Vagina (tissue), 2 donors: Measurements from ENCODE around the gene GSTT4. TPM values are rescaled to one million over a fixed set of nuclear protein-coding genes. Genes with fewer than 3 reads are reported as not detected.
"Not testable (repeated sequence)": the region's sequence is repeated elsewhere in the genome, so short reads cannot be mapped to it uniquely, and the experiment has no call there.

Source experiments
- DNase-seq, 2 donors: peaks; one replicate each; pipeline ENCODE4 v3.0.0-alpha.2; 2017; ENCODE audit errors: extremely low spot score in 2 of 2
- H3K27ac ChIP-seq: fragments of 200-600 bp; sonication (generic); one replicate; pipeline ENCODE4 v1.5.1; 2019
- H3K27me3 ChIP-seq: fragments of 200-600 bp; sonication (generic); one replicate; pipeline ENCODE4 v1.5.1; 2019
- H3K36me3 ChIP-seq, 2 donors: fragments of 200-600 bp; sonication (generic); one replicate each; pipeline ENCODE4 v1.5.1; 2017 to 2019
- H3K4me1 ChIP-seq: fragments of 200-600 bp; sonication (generic); one replicate; pipeline ENCODE4 v1.5.1; 2019
- H3K4me3 ChIP-seq, 2 donors: fragments of 200-600 bp; sonication (generic); 1 replicate in 1 of 2; 2 replicates in 1 of 2; pipeline ENCODE4 v1.5.1; 2016 to 2019
- H3K9me3 ChIP-seq: fragments of 200-600 bp; sonication (generic); one replicate; pipeline ENCODE4 v1.5.1; 2019
- CTCF ChIP-seq, 3 experiments: fragments of 450-650 bp in 2 of 3; fragments of 200-600 bp in 1 of 3; sonication (generic) in 1 of 3; IDR thresholded peaks; one replicate each; pipeline ENCODE4 v1.5.1; 2017 to 2019; ENCODE audit warnings: antibody characterized with exemption in 3 of 3, mild to moderate bottlenecking in 2 of 3, moderate library complexity in 2 of 3
- POLR2AphosphoS5 ChIP-seq, 2 donors: sonication (generic); formaldehyde crosslinking; IDR thresholded peaks; one replicate each; pipeline ENCODE4 v1.9.0; 2017; ENCODE audit warnings: antibody characterized with exemption in 2 of 2, mild to moderate bottlenecking in 2 of 2, low read depth in 1 of 2; ENCODE audit not compliant: insufficient read depth in 1 of 2
- intact Hi-C: fragments of 100-400 bp; cut with DNase I; formaldehyde crosslinking; loops from one replicate; pipeline ENCODE4 v1.15.1; 2023
- total RNA-seq: library from RNA; depleted of rRNA; stranded (reverse); fragments of >200 nt; gene quantifications from one replicate; pipeline ENCODE4 v1.2.3, GENCODE V29; 2016

GSTT4 gene
- total RNA-seq, 1 donor from 2014 or later: not detected

DNA sequence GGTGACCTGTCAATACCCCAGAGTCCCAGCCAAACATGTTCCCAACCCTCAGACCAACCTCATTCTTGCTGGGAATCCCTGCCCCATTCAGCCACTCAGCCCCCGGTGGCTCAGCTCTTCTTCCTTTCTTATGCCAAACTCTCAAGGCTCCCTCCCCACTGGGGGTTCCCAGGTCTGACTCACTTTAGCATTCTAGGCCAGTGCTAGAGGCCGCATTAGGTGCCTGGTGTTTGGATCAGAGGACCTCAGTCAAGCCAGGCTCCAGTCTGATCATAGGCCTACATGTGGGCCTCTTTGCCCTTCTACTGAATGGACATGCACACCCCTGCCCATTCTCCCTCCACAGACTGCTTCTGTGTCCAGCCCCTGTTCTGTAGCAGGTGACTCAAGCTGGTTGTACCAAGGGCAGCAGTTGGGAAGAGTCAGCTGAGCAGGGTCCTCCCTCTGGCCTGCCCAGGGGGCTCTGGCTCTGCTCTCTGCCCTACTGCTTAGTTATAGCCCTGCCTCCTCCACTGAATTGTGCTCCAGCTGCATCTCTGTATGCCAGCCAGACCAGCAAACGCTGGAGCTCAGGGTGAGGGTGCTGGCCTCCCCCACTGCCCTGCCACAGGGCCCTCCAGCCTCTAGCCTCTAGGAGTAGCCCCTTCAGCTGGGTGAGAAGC lies 15.5 kb downstream of the GSTT4 start:
- H3K4me1 ChIP-seq, DNase-seq, H3K27me3 ChIP-seq, intact Hi-C loops, H3K9me3 ChIP-seq, H3K4me3 ChIP-seq, H3K27ac ChIP-seq, H3K36me3 ChIP-seq: not testable (repeated sequence)

- DNase-seq, H3K4me1 ChIP-seq, H3K27me3 ChIP-seq, H3K36me3 ChIP-seq, H3K27ac ChIP-seq, H3K9me3 ChIP-seq, intact Hi-C loops, H3K4me3 ChIP-seq: not testable (repeated sequence)
Observed at GRCh38 chr22:23986538-23987178, 18.6 kb downstream of the GSTT4 start.

DNA sequence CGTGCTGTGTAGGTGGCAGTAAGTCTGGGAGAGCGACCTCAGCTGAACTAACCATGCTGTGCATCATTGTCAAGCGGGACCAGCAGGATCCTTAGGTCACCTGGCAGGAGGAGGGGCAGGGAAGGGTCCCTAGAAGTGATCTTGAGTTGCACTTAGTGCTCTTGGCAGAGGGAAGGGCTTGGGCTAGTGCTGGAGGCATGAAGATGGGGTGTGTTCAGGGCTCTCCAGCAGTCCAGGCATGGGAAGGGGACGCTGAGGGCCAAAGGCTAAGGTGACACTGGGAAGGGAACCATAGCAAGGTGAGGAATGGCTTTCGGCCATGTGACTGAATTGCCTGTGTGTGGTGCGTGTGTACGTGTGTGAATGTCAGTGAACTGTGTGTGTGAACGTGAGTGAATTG lies 19.2 kb downstream of the GSTT4 start:
- H3K4me1 ChIP-seq, intact Hi-C loops, H3K36me3 ChIP-seq, H3K27ac ChIP-seq, H3K27me3 ChIP-seq, H3K9me3 ChIP-seq, H3K4me3 ChIP-seq, DNase-seq: not testable (repeated sequence)

- DNase-seq: peak in 1 of 2 donors; percentile 6
- intact Hi-C loops: no loop called here
- Histone ChIP-seq H3K36me3 (no peaks in the 10 kb centered on the region), H3K27ac (no peak overlapping the region), H3K4me3 (no peak overlapping the region), H3K9me3 (no peaks in the 10 kb centered on the region), H3K4me1 (no peaks in the 10 kb centered on the region), H3K27me3 (no peaks in the 10 kb centered on the region)
- TF ChIP-seq POLR2AphosphoS5 (IDR thresholded peaks at IDR 0.05; ENCODE audit: insufficient read depth in 1 of 2, low read depth in 1 of 2): no peak
- TF ChIP-seq CTCF (IDR thresholded peaks at IDR 0.05): peak in 1 of 3 experiments; percentile 18
Observed at GRCh38 chr22:23984430-23984829, 20.8 kb downstream of the GSTT4 start.

DNA sequence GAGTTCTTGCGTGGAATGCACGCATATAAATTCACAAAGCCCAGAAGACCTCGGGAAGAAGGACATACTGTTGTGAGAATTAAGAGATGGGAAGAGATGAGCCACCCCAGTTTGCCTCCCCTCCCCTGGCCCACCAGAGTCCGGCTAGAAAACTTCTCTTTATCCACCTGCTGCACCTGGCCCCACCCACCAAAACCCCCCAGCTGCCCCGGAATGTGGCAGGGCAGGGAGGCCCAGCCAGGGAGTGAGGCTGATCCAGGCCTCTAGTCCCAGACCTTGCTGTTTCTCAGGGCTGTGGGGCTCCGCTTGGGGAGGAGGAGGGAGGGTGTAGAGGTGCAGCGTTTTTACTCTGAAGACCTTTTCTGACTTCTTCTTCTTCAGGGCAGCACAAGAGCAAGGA lies 24.7 kb downstream of the GSTT4 start:
- H3K27ac ChIP-seq, intact Hi-C loops, H3K27me3 ChIP-seq, DNase-seq, H3K9me3 ChIP-seq, H3K4me1 ChIP-seq, H3K36me3 ChIP-seq, H3K4me3 ChIP-seq: not testable (repeated sequence)

GRCh38 chr22:23979557-23980240 lies 25.6 kb downstream of the GSTT4 start, which contains the start of gene GSTT2:
Gene GSTT2, plus strand, starts transcription at chr22:23980134.
- intact Hi-C loops, DNase-seq, H3K36me3 ChIP-seq, H3K4me1 ChIP-seq, H3K4me3 ChIP-seq, H3K27ac ChIP-seq, H3K9me3 ChIP-seq, H3K27me3 ChIP-seq: not testable (repeated sequence)

DNA sequence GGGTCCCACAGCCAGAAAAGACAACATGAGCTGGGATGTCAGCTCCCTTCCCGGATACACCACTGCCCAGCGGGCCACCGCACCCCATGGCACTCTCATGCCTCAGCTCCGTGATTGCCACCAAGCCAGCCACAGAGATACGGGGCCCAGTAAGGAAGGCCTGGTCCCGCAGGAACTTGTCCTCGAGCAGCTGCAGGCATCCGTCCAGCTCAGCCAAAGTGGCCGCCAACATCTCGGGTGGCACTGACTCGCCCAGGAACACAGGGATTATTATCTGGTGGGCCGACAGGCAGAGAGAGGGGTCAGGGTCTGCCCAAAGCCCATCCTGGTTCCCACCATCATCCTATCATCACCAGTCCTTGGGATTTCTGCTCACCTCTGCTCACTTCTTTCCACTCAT lies 27.9 kb downstream of the GSTT4 start:
- H3K27me3 ChIP-seq, intact Hi-C loops, DNase-seq, H3K27ac ChIP-seq, H3K9me3 ChIP-seq, H3K4me3 ChIP-seq, H3K36me3 ChIP-seq, H3K4me1 ChIP-seq: not testable (repeated sequence)

GRCh38 chr22:23974836-23975352 lies 30.4 kb downstream of the GSTT4 start:
- H3K27ac ChIP-seq, H3K27me3 ChIP-seq, H3K9me3 ChIP-seq, H3K4me3 ChIP-seq, DNase-seq, H3K4me1 ChIP-seq: not testable (repeated sequence)
- H3K36me3 ChIP-seq: peaks cover 0 to 15% of the 10 kb centered on the region in 2 donors
- intact Hi-C loops: loop anchor here (5.0 kb wide), 1 partner anchor 48 kb away; no protein-coding TSS in a partner anchor

GRCh38 chr22:23974345-23974744 lies 30.9 kb downstream of the GSTT4 start, which contains the start of gene DDT:
Gene DDT, minus strand, starts transcription at chr22:23974441. Its CDS starts 27 bp downstream, at chr22:23974414.
- not testable (repeated sequence) for H3K4me1 ChIP-seq, H3K27me3 ChIP-seq, H3K4me3 ChIP-seq, DNase-seq, H3K27ac ChIP-seq, H3K9me3 ChIP-seq
- H3K36me3 ChIP-seq: peaks cover 0 to 21% of the 10 kb centered on the region in 2 donors
- intact Hi-C loops: loop anchor here (5.0 kb wide), 1 partner anchor 47 kb away; no protein-coding TSS in a partner anchor

GRCh38 chr22:23971927-23972326 lies 33.3 kb downstream of the GSTT4 start:
- H3K27me3 ChIP-seq, H3K4me1 ChIP-seq, H3K27ac ChIP-seq, H3K9me3 ChIP-seq, DNase-seq, H3K4me3 ChIP-seq: not testable (repeated sequence)
- peaks cover 0 to 25% of the 10 kb centered on the region in 2 donors for H3K36me3 ChIP-seq
- intact Hi-C loops: loop anchor here (5.0 kb wide), 1 partner anchor 45 kb away; no protein-coding TSS in a partner anchor
